Measurements from ENCODE around the gene FRMPD4.

The FRMPD4 gene

DNA sequence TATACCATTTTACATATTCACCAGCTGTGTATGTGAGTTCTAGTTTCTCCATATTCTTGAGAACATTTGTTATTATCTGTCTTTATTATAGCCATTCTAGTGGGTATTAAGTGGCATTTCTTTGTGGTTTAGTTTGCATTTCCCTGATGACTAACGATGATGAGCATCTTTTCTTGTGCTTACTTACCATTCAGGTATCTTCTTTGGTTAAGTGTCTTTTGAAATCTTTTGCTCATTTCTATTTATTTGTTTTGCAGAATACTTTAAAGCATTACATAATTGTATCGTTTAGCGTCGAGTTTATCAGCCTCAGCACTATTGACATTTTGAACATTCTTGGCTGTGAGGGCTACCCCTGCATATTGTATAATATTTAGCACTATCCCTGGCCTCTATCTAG lies 85.4 kb downstream of the FRMPD4 start:
- no peak for DNase-seq

DNA sequence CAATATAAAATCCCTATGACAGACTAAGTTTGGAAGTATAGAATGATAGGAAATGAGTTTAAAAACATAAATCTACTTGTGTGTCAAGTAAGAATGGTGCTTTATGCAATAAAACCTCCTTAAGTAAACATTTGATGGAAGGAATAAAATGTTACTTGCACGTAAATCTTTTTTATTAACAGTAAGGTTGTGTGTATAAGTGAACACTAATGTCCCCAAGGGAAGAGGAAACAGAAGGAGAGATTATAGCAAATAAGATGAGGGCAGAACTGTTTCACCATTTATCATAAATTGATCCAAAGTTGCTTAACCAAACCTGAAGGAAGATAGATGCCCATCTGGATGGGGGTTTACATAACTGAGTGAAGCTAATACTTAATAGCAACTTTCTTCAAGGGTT lies 86.8 kb downstream of the FRMPD4 start:
- DNase-seq = no peak

DNA sequence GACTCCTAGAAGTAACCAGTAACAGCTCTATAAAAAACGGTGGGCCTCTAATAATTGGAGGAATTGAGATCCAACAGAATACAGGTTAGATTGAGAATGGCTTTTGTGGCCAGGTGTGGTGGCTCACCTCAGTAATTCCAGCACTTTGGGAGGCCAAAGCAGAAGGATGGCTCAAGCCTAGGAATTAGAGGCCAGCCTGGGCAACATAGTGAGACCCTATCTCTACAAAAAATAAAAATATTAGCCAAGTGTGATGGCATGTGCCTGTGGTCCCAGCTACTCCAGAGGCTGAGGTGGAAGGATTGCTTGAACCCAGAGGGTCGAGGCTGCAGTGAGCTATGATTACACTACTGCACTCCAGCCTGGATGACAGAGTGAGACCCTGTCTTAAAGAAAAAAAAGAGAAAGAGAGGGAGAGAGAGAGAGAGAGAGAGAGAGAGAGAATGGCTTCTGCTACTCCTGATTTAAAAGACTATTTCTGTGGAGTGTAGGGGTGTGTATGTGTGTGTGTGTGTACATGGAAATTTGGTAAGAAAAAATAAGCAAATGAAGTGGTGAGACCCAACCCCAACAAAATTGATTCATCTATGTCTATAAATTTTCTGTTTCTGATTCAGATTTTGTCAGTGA lies 89.3 kb downstream of the FRMPD4 start:
- DNase-seq = no peak

DNA sequence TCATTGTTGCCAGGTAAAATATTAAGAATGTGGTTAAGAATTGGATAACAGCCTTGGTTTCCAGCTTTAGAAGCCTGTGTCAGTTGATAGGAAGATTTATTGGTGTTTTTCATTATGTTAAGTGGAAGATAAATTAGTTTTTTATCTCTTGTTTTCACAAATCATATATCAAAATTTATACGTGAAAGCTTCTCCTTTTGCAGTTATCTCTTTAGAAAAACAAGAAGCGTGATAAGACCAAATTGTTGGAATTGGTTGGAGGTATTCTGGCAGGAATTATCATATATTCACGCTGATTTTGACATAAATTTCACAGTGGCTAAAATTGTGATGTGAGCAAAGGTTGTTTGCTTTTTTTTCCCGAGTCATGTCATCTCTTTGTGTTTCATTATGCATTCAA lies 90.6 kb downstream of the FRMPD4 start:
- no peak for DNase-seq

DNA sequence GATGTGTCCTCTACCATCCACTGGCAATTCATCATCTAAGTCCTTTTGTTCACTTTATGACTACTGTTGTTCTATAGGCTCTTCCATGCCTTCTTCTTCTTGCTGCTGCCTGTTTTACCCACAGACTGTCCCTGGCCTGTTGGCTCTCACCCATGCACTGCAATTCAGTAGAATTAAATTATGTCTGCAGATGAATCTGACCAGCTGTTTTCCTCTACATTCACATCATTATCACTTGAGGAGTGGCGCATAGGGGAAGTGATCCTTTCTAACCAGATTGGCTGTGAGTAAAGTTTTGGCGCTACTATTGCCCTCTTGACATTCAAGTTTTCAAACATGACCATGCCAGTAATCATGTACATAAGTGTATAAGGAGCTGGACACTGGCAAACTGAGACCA lies 91.7 kb downstream of the FRMPD4 start:
- no peak for DNase-seq

DNA sequence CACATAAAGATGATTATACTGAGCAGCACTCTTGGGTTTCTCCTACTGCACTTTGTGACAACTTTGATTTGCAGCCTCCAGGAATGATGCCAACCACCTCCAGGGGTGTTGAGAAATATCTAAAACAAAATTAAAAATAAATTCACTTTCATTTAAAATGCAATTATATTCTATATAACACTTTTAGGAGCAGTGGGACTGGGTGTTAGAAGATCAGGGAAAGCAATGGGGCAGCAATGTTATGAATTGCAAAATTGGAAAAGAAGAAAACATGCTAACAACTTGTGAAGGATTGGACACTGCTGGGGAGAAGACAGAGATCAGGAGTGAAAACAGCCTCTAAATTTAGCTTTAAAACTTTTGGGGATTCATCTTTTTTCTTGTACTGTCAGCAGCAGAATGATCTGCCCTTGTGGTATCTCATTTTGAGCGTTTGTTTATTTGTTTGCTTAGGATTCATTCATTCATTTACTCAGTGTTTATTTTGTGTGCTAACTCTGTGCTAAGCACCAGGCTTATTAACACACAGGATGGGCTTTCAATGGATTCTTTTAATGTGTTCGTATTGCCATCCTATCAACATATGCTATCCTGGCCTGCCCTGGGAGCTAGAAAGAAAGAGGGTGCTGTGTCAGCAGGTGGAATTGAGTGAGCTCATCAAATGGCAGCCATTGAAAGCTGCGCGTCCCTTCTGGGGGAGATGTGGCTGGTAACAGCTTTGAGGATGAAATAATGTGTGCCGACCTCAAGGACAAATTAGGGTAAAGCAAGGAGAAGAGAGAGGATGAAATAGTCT lies 96.5 kb downstream of the FRMPD4 start:
- no peak for DNase-seq

DNA sequence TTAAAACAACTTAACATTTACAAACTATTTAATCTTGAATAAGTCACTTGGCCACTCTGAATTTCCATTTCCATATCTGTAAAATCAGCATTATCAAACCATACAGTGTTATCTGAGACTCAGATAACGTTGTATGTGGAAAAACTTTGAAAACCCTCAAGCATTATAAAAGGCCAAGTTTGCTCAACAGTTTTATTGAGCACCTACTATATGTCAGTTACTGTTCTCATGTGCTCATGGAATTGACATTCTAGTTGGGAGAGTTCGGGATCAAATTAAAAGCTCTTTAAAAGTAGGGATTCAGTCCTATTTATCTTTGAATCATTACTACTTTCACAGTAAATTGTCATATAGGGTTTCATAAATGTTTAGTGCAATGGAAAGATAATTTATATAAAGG lies 97.9 kb downstream of the FRMPD4 start:
- no peak for DNase-seq

DNA sequence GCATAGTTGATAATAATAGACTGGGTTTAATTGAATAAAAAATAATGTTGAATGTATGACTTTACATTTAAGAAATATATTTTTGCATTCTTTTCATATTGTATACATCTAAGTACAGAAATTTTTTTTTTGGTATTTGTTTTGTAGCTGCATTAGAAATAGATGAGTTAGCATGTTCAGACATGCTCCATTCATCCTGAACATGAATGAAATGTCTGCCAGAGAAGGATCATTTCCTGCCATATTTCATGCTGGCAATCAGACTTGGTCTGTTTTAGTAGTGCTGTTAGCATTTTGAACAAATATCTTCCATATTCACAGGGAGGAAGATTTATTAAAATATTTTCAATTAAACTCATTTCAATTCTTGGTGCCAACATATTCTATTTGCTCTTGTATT lies 98.9 kb downstream of the FRMPD4 start:
- no peak for DNase-seq

DNA sequence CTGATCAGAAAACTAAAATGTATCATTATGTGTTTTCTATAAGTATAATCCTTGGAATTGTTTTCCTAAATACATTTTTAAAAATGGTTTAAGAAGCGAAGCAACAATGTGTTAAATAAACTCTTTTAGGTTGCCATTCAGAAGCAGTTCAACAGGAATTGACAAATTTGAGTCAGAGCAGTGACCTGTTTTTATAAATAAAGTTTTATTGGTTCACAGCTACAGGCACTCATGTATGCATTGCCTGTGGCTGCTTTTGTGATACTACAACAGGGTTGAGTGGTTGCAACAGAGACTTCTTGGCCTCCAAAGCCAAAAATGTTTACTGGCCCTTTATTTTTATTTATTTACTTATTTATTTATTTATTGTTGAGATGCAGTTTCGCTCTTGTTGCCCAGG lies 99.5 kb downstream of the FRMPD4 start:
- no peak for DNase-seq

DNA sequence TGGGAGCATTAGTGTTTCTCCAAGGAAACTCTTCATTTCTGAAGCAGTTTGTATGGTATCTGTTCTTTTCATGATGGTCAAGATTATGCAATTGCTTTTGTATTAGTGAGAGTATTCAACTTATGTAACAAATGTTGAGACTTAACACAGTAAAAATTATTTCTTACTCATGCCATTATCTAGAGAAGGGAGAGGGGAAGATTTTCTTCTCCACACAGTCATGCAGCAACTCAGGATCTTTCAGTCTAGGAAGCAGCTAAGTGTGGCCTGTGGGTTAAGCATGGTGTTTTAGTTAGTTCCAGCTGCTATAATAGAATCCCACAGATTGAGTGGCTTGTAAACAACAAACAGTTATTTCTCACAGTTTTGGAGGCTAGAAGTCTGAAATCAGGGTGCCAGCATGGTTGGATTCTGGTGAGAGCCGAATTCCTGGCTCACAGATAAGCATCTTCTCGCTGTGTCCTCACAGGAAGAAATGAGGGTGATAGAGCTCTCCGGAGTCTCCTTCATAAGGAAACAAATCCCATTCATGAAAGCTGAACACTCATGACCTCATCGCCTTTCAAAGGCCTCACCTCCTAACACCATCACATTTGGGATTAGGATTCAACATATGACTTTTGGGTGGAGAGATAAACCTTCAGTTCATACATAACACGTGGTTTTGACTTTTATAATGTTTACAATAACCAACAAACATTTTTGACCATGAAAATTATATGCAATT lies 101.2 kb downstream of the FRMPD4 start:
- no peak for DNase-seq

DNA sequence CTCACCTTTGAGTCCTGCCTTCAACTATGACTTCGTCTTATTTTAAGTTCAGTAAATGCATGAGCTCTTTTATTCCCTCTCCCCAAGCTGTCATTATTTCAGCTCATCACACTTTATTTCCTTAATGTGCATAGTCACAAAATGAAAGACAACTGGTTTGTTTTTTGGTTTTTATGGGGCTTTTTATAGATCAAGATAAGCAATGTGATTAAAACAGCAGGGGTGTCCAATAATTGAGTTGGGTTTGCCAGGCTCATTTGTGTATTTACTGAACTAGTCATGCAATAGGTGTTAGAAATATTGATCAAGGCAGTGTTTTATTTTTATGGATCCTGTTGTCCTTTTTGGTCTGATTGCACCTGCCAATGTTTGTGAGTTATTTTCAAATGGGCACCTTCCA lies 102.2 kb downstream of the FRMPD4 start:
- DNase-seq = no peak

DNA sequence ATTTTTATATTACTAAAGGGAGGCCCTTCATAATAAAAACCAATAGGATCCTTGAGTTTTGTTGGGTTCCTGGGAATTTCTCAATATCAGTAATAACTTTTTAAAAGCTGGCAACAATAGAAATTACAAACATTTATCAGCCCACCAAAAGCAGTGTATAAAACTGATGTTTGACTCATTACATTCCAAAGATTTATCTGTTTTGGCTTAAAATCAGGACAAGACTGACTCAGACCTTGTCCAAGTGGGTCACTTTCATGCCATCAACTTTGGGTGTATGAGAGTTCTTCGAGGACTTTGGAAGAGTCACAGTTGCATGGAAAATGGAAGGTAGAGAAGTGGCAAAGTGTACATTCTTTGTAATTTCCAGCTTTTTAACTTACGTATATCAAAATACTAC lies 102.8 kb downstream of the FRMPD4 start:
- DNase-seq = no peak

DNA sequence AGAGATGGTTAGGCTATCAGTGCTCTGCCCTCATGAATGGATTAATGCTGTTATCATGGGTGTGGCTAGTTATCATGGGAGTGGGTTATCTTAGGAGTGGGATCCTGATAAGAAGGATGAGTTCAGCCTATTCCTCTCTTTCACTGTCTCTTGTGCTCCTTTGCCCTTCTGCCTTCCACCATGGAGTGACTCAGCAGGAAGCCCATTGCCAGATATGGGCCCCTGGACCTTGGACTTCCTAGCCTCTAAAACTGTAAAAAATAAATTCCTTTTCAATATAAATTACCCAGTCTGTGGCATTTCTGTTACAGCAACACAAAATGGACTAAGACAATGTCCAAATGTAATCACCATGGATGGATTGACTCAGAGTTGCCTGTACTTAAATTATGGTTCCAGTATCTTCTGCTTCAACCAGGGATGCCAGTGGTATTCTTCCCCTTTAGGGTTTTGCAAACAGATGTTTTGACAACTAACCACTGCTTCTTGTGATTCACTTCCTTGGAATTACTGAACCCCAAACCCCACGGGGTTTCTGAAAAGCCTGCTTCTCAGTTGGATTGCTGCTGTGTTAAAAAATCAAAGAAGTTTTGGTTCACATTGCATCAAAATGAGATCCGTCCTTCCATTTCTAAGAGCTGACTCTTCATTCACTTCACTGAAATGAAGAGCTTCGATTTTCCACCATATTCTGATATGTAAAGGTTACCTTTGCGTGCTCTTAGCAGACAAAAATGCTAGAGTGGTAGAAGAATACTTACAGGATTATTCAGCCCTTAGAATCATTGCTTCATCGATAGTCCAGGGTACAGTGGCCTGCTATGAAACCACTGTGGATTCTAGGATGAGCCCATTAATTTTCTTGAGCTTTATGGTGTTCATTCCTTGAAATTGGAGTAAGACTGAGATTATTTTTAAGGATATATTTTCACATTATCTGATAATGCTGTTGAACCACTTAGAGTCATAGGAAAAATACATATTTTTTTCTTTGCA lies 107.7 kb downstream of the FRMPD4 start:
- DNase-seq = no peak

DNA sequence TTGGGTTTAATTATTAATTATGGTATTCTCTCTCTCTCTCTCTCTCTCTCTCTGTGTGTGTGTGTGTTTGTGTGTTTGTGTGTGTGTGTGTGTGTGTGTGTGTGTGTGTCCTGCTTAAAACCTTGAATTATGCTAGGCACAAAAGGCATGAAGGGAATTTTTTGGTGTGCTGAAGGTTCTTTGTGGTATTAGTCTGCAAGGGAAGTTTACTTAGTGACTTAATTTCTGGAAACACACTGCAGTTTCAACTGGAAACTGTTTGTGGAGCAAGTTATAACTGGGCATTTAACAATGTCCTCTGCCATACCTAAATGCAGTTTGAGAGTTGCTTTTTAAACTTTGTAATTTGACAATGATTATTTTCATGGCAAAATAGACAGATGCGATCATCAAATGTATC lies 111.7 kb downstream of the FRMPD4 start:
- DNase-seq = no peak

DNA sequence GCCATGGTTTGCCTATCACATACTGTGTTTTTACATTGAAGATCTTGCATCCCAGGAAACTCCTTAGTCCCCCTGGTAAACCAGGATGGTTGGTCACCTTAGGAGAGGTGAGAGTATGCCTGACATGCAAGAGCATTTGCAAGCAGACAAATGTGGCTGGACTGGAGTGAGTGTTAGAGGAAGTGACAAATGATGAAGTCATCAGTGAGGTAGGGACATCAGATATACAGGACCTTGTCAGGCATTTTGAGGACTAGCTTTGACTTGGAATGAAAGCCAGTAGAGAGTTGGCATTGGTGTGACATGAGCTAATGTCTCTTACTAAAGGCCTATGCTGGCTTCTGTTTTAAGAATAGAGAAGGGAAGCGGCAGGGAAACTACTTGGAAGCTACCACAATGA lies 124.9 kb downstream of the FRMPD4 start:
- no peak for DNase-seq

DNA sequence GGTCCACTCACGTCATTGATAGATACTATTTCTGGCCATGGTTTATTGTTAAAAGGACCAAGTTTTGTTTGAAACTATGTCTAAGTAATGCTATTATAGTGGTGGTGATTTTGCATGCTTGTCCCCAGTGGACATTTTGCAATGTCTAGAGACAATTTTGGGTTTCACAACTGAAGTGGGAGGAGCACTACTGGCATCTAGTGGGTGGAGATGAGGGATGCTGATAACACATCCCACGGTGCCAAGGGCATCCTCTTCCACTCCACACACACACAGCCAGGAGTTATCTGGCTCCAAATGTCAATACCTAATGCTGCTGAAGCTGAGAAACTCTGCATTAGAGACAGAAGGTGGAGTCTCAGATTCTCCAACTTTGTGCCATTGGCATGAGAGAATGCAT lies 131.2 kb downstream of the FRMPD4 start:
- DNase-seq = no peak

DNA sequence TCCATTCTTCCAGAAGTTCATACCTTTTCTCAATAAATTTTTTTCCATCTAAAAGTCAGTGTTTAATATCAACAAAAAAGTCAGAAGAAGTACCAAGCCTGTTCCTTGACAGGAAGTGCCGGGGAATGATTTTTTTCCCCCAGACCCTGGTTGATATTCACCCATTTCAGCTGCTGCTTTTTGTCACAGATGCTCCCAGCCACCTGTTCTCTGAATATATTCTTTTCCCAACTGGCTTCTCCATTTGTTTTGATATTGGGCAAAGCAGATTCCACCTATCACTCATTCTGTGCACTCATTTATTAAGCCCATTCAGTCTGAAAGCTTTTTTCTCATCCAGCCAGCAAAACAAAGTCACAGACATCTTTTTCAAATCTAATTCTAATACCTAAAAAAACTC lies 139.9 kb downstream of the FRMPD4 start:
- no peak for DNase-seq

DNA sequence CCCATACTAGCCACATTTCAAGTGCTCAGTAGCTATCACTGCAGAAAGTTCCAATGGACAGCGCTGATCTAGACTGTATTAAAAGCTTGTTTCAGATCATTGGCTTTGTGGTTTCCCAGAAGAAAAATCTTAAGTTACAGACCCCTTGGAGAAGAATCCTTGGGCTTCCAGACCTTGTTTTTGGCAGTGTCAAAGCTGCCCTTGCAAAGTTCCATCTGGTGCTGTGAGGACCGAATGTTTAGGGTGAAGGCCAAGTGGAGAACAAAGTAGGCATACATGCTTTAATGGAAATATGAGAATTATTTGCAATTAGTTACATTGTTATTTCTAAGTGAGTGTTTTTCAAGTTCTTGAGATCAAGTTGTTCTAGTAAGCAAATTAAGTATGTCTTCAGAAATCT lies 144.7 kb downstream of the FRMPD4 start:
- DNase-seq = no peak

DNA sequence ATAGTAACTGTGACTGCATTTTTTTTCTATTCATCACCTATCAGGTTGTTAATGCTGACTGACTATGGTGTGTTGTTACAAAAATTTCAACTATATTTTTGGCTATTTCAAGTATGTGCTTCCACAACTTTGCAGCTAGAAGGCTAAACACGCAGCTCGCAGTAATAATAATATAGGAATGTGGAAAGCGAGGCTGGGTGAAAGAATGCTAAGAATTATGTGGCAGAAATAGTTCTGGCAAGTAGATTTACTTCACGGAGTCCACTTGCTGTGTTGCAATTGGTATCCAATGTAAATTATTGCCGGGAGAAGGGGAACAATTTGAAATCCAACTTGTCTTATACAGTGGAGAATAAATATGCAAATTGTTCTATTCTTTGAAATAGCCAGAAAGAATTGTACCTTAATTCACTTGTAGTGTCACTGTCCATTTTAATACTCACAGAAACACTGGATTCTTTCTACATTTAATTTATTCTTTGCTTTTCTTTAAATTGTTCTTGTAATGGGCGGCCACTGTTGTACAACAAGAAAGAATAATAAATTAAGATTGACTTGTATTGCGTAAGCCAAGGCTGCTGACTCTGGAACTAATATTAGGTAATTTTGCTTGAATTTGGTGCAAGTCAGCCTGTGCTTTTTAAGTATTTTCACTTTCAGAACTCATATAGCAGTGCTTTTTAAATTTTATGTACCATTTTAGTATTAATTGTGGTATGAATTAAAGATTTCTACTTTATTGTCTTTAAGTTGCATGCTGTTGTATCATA lies 154.9 kb downstream of the FRMPD4 start:
- no peak for DNase-seq

DNA sequence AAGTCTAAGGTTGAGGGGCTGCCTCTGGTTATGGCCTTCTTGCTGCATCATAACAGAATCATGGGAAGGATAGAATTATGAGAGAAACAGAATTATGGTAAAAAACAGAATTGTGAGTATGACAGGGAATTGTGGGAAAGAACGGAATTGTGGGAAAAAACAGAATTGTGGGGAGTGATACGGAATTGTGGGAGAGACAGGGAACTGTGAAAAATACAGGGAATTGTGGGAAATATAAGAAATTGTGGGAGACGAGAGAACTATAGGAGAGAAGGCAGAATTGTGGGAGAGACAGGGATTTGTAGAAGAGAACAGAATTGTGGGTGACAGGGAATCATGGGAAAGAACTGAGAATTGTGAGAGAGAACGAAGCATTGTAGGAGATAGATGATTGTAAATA lies 159.1 kb downstream of the FRMPD4 start:
- no peak for DNase-seq

DNA sequence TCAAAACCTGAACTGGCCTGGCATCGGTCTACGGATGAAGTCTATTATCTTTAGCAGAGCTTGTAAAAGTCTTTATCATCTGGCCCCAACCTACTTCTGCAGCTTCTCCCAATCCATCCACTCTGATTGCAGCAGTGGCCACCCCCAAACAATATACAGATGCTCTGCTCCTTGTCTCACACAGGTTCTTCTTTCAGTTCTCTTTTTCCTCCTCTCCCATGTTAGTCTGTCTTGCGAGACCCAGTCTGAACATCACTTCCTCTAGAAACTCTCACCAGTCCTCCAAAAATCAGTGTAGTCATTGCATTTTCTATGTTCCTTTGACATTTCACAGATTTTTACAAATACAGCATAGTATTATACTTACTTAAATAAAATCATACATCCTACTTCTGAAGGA lies 163.0 kb downstream of the FRMPD4 start:
- no peak for DNase-seq

DNA sequence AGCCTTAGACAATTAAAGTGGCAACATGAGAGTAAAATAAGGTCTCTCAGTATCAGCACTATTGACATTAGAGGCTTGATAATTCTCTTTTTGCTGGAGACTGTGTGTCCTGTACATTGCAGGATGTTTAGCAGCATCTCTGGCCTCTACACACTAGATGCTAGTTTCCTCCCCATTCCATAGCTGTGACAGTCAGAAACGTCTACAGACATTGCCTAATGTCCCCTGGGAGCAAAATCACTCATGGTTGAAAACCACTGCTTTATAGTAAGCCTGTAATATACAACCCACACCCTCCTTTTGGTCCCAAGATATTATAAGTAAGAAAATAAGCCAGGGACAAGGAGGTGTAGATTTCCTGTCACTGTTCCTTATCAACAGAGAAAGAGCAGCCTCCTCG lies 166.0 kb downstream of the FRMPD4 start:
- no peak for DNase-seq
